Adipose tissue (tissue), 3 donors: ENCODE measurements around the gene FREM2. TPM values are rescaled to one million over a fixed set of nuclear protein-coding genes. Genes with fewer than 3 reads are reported as not detected.

Source experiments
- H3K27ac ChIP-seq: one replicate; pipeline ENCODE4 v1.5.1; 2013; ENCODE audit warnings: low read depth, low read length
- WGBS, 3 donors: extraction: QIAGEN DNeasy Blood & Tissue Kit; methylation state at CpG; one replicate each; pipeline ENCODE4 v1.1.7; 2013; 5-methylcytosine and 5-hydroxymethylcytosine counted together
- polyA plus RNA-seq, 3 donors: library from polyadenylated mRNA; stranded (reverse); fragments of 200-250 nt; gene quantifications; one replicate each; pipeline ENCODE4 v1.2.3, GENCODE V29; 2013
- donor health status: healthy with polysubstance abuse.
- donor health status: Bipolar disorder and iron deficiency.
- donor health status: healthy.

FREM2 gene
- polyA plus RNA-seq, 3 donors = 0.11 to 1.1 (median 0.21) TPM

- no peak overlapping the region for H3K27ac ChIP-seq
- 77 to 92% (median 85%) methylated on average over 1 of the region's 1 CpG for WGBS, 3 donors
Measured at GRCh38 chr13:38733146-38733545, 46.3 kb downstream of the FREM2 start.

DNA sequence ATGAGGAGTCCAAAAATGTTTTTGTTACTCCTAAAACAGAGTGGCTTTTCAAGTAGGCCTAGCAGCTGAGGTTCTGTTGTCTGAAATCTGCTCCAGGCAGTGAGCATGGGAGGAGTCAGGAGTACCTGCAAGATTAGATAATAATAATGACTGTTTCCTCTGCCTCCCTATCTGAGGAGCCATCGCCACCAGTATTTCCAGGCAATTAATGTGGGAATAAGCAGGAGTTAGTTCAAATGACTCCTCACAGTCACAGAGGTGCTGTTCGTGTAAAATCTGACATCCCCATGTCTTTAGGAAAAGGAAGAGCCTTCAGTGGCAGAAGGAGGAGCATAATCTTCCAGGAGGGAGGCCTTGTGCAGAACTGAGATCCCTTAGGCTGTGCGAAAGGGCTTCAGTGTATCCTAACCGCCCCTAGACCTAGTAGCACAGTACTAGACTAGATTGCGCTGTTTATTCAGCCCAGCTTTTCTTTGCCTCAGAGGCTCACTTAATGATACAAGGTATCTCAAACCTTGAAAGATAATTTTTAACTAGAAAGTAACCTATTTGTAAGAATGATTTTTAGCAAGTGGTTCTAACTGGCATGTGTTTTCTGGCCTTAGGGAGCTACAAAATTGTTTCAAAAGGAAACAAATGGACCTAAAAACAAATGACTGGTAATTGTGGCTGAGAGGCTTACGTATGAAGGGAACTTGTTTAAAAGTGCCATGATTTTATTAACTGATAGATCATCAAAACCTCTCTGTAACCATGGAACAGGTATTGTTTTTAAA, 49.0 kb downstream of the FREM2 start:
- H3K27ac ChIP-seq = no peak overlapping the region
- 22 to 79% (median 77%) methylated on average over 6 of the region's 6 CpGs for WGBS, 3 donors

DNA sequence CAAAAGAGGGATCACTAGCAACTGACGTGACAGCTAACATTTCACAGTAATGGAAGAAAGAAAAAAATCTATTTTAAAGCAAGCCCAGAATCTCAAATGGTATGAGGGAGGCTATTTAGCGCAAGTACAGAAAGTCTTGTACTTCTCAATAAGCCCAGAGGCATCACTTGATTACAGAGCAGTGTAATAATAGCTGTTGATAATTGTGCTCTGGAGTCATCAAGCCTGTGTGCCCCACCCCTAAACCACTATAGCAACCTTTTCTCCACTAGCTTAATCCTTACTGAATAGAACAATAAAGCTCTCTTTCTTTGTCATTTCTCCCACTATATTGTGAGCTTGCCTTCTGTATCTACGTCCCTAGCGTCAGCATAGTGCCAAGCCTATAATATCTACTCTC, 56.6 kb downstream of the FREM2 start:
- 58 to 67% (median 65%) methylated on average over 4 of the region's 4 CpGs for WGBS, 3 donors
- H3K27ac ChIP-seq = no peak overlapping the region

GRCh38 chr13:38752686-38753085, 65.8 kb downstream of the FREM2 start:
- WGBS, 3 donors = 37 to 55% (median 41%) methylated on average over 5 of the region's 5 CpGs
- no peak overlapping the region for H3K27ac ChIP-seq

- no peak overlapping the region for H3K27ac ChIP-seq
- 80 to 93% (median 83%) methylated on average over 2 of the region's 2 CpGs for WGBS, 3 donors
Measured at GRCh38 chr13:38753878-38754277, 67.0 kb downstream of the FREM2 start.

GRCh38 chr13:38755793-38756192, 68.9 kb downstream of the FREM2 start:
- H3K27ac ChIP-seq = no peak overlapping the region
- 82 to 95% (median 91%) methylated on average over 2 of the region's 2 CpGs for WGBS, 3 donors

DNA sequence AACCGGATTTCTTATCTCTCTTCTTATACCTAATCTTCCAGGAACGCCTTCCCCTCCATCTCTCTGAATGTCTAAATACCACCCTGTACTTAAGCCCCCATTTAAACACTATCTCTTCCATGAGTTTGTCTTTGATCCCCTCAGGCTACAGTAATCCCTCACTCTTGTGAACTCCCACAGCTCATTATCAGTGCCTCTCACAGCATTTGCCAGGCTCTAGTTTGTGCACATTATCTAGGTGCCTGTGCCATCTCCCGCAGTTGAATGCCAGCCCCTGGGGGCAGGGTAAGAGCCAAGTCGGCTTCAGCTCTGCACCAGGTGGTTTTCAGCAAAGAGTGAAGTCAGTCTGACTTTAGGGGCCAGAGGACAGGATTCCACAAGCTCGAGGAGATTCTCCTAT, 71.4 kb downstream of the FREM2 start:
- WGBS, 3 donors = 35 to 50% (median 41%) methylated on average over 5 of the region's 5 CpGs
- no peak overlapping the region for H3K27ac ChIP-seq

DNA sequence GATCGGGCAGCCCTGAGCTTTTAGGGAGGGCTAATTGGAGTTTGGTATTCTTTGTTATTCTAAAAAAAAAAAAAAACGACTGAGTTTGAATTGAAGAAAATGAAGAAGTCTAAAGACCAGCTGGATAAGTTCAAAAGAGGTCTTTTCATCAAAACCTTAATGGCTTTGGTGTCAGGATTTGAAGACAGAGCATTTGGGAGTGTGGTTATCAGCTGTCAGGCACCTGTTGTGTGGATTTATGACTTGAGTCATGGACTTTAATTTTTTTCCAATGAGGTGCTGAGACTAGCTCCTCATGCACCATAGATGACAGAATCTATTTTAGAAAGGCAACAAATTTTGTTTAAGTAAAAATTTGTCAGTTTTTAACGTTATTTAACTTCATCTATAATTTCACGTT, 72.5 kb downstream of the FREM2 start:
- no peak overlapping the region for H3K27ac ChIP-seq
- 51 to 65% (median 58%) methylated on average over 4 of the region's 4 CpGs for WGBS, 3 donors

DNA sequence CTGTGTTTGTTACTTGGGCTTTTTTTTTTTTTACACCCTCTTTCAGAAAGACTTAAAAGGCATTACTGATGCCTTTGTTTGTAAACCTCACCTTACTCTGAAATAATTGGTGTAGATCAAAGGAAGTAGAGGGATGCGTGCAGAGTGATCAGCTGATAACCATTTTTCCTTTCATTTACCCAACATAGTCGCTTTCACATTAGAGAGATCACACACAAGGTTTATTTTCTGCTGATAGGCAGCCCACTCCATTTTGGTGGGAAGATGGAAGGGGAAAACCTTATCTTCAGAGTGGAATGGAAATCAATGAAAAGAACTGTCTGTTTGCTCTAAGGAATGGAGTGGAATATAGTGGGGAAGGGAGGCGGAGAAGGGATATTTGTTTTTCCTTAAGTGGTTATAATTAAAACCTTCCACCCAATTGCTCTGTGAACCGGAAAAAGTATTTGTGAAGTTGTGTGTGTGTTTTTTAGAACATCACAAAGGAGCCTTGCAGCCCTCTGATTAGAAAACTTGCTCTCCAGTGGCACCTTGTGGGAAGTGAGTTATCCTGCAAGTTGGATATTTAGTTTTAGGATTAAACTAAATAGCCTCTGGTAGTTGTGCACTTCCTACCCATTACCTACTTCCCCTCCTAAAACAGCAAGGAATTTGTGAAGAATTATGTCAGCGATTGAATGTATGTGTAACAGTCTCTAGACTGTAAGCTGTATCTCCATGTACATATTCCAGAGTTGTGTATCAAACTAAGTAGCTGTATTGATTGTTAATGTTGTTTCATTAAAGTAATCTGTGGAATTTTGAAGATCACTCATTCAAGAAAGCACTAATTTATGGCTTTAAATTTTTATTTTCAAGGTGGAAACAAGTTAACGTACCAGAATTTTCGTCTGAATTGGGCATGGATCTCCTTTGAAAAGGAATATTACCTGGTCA, 76.8 kb downstream of the FREM2 start:
- H3K27ac ChIP-seq = no peak overlapping the region
- WGBS, 3 donors = 20 to 29% (median 26%) methylated on average over 7 of the region's 7 CpGs

GRCh38 chr13:38766799-38767198, 79.9 kb downstream of the FREM2 start:
- 81 to 93% (median 83%) methylated on average over 2 of the region's 2 CpGs for WGBS, 3 donors
- H3K27ac ChIP-seq = no peak overlapping the region

GRCh38 chr13:38767506-38768265, 80.8 kb downstream of the FREM2 start:
- 87 to 88% (median 88%) methylated on average over 1 of the region's 1 CpG for WGBS, 3 donors

DNA sequence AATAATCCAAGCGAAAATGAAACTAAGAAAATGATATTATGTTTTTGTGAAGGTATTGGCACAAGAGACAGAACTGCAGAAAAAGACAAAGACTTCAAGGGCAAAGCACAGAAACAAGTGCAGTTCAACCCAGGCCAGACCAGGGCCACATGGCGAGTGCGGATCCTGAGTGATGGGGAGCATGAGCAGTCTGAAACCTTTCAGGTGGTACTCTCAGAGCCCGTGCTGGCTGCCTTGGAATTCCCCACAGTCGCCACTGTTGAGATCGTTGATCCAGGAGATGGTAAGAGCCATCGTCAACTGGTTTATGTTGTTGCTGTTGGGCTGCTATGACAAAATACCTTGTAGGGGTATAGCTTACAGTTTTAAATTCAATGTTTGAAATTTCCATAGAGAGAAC, 82.6 kb downstream of the FREM2 start:
- no peak overlapping the region for H3K27ac ChIP-seq
- WGBS, 3 donors = 88 to 97% (median 93%) methylated on average over 7 of the region's 7 CpGs

More at GRCh38 chr13:38767506-38768265, 80.8 kb downstream of the FREM2 start:
- no peak overlapping the region for H3K27ac ChIP-seq

GRCh38 chr13:38775085-38775484, 88.2 kb downstream of the FREM2 start:
- WGBS, 3 donors = 55% methylated on average over 5 of the region's 5 CpGs

GRCh38 chr13:38777347-38778119, 90.7 kb downstream of the FREM2 start:
- WGBS, 3 donors = 78 to 86% (median 83%) methylated on average over 6 of the region's 6 CpGs

More at GRCh38 chr13:38775085-38775484, 88.2 kb downstream of the FREM2 start:
- no peak overlapping the region for H3K27ac ChIP-seq

GRCh38 chr13:38781539-38781938, 94.7 kb downstream of the FREM2 start:
- WGBS, 3 donors = 87 to 91% (median 88%) methylated on average over 3 of the region's 3 CpGs
- H3K27ac ChIP-seq = no peak overlapping the region

More at GRCh38 chr13:38777347-38778119, 90.7 kb downstream of the FREM2 start:
- no peak overlapping the region for H3K27ac ChIP-seq

GRCh38 chr13:38784036-38784880, 97.4 kb downstream of the FREM2 start:
- 52 to 71% (median 70%) methylated on average over 15 of the region's 15 CpGs for WGBS, 3 donors

GRCh38 chr13:38785042-38785441, 98.2 kb downstream of the FREM2 start:
- no peak overlapping the region for H3K27ac ChIP-seq
- WGBS, 3 donors = 29 to 73% (median 65%) methylated on average over 2 of the region's 2 CpGs

More at GRCh38 chr13:38784036-38784880, 97.4 kb downstream of the FREM2 start:
- H3K27ac ChIP-seq = no peak overlapping the region
